ENCODE data around the gene CD44.

DNA sequence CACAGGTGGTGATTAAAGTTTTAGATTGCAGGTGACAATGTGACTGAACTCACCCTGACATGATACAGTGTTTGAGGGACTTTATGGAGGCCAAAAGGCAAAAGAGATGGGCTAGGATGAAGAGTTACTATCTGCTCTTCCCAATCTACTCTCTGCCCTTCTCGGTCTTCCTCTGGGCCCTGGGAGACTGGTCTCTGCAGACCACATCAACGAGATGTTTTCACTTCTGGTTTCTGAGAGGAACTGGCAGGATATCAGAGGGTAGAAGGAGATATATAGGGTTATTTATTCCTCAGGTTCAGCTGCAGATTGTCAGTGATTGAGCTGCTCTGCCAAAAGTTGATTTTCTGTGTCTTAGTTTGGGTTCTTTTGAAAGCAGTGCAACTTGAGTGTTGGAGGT, 32.4 kb upstream of the CD44 start:
- TF ChIP-seq, protein P1, sequence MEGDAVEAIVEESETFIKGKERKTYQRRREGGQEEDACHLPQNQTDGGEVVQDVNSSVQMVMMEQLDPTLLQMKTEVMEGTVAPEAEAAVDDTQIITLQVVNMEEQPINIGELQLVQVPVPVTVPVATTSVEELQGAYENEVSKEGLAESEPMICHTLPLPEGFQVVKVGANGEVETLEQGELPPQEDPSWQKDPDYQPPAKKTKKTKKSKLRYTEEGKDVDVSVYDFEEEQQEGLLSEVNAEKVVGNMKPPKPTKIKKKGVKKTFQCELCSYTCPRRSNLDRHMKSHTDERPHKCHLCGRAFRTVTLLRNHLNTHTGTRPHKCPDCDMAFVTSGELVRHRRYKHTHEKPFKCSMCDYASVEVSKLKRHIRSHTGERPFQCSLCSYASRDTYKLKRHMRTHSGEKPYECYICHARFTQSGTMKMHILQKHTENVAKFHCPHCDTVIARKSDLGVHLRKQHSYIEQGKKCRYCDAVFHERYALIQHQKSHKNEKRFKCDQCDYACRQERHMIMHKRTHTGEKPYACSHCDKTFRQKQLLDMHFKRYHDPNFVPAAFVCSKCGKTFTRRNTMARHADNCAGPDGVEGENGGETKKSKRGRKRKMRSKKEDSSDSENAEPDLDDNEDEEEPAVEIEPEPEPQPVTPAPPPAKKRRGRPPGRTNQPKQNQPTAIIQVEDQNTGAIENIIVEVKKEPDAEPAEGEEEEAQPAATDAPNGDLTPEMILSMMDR (IDR thresholded peaks at IDR 0.05; ENCODE audit: borderline replicate concordance, extremely low read depth, low read length, poor library complexity, severe bottlenecking): no peak
- no peak for TF ChIP-seq EZH2 (IDR thresholded peaks at IDR 0.05; ENCODE audit: borderline replicate concordance, low read depth, low read length, severe bottlenecking)

Measured in DND-41 (cell line).